ENCODE results near the gene SMIM38.

DNA sequence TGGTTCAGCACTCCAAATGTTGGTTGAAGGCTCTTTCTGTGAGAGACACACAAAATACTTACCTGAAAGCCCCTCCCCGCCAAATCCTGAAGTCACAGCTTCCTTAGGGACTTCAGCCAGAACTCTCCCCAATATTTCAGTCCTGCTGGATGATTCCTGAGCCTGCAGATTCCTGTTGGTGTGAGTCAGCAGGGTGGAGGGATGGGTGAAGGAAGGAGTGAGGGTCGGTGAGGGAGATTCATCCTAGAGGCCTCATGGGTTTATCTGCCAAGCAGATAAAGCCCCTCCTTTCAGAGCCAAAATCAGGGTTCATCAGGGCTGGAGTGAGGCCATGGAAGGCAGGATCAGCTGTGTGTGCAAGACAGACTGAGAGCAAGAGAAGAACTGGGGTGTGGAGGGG lies 37.9 kb downstream of the SMIM38 start:
- TF ChIP-seq, protein P1, sequence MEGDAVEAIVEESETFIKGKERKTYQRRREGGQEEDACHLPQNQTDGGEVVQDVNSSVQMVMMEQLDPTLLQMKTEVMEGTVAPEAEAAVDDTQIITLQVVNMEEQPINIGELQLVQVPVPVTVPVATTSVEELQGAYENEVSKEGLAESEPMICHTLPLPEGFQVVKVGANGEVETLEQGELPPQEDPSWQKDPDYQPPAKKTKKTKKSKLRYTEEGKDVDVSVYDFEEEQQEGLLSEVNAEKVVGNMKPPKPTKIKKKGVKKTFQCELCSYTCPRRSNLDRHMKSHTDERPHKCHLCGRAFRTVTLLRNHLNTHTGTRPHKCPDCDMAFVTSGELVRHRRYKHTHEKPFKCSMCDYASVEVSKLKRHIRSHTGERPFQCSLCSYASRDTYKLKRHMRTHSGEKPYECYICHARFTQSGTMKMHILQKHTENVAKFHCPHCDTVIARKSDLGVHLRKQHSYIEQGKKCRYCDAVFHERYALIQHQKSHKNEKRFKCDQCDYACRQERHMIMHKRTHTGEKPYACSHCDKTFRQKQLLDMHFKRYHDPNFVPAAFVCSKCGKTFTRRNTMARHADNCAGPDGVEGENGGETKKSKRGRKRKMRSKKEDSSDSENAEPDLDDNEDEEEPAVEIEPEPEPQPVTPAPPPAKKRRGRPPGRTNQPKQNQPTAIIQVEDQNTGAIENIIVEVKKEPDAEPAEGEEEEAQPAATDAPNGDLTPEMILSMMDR (IDR thresholded peaks at IDR 0.05), result no peak
- no peak for TF ChIP-seq POLR2A (IDR thresholded peaks at IDR 0.05)
